Endothelial cell of umbilical vein (primary cell): Measurements from ENCODE around the gene ALK. TPM values are rescaled to one million over a fixed set of nuclear protein-coding genes. Genes with fewer than 3 reads are reported as not detected.

Experiments used
- BruUV-seq: library from RNA; stranded (reverse); fragments of 400-500 nt; replicated peaks from 2 replicates; lab custom pipeline; 2021; lab: Mats Ljungman, UMichigan
- CTCF ChIA-PET: fragments of 300-600, 350-600 bp; sonication (Branson Sonifier 250); formaldehyde crosslinking; loops from one replicate; lab custom pipeline; 2021; ENCODE audit warnings: antibody characterized with exemption, inconsistent platforms; lab: Charles Lee
- POLR2A ChIA-PET: fragments of 300-600, 350-600 bp; sonication (Branson Sonifier 250); formaldehyde crosslinking; loops from one replicate; lab custom pipeline; 2021; ENCODE audit warnings: antibody characterized with exemption, inconsistent platforms; lab: Charles Lee
- DNase-seq: peaks from one replicate; pipeline ENCODE4 v3.0.0-alpha.2; 2011; ENCODE audit warnings: low read depth, low spot score
- FAIRE-seq: peaks from 2 replicates; lab custom pipeline; 2011; peaks lifted over from hg19 to GRCh38; lab: Jason Lieb, UNC
- H2AFZ ChIP-seq: 2 replicates; pipeline ENCODE4 v1.6.0; 2012; ENCODE audit warnings: low read depth, low read length, control low read depth, inconsistent platforms
- H3K27ac ChIP-seq: 2 replicates; pipeline ENCODE4 v1.5.1; 2011; ENCODE audit warnings: low read depth, mild to moderate bottlenecking, control low read depth, low read length, moderate library complexity; ENCODE audit not compliant: insufficient read depth
- H3K27me3 ChIP-seq, 2 experiments: 2 replicates each; pipeline versions ENCODE4 v1.6.0 to v1.6.1; 2011; ENCODE audit warnings: low read length in 2 of 2, mixed read lengths in 1 of 2; ENCODE audit not compliant: control insufficient read depth in 2 of 2, insufficient read depth in 2 of 2
- H3K36me3 ChIP-seq, 2 experiments: 2 replicates in 1 of 2; 3 replicates in 1 of 2; pipeline ENCODE4 v1.5.1; 2011; ENCODE audit warnings: low read length in 2 of 2, mild to moderate bottlenecking in 1 of 2, moderate library complexity in 1 of 2; ENCODE audit not compliant: control insufficient read depth in 2 of 2, insufficient read depth in 2 of 2; ENCODE audit errors: extremely low read depth in 1 of 2
- H3K4me1 ChIP-seq: 3 replicates; pipeline ENCODE4 v1.5.1; 2011; ENCODE audit warnings: mild to moderate bottlenecking, low read length; ENCODE audit not compliant: control insufficient read depth, insufficient read depth; ENCODE audit errors: extremely low read depth
- H3K4me2 ChIP-seq: 2 replicates; pipeline ENCODE4 v1.6.1; 2011; ENCODE audit warnings: low read length, control low read depth, mixed read lengths; ENCODE audit not compliant: insufficient read depth
- H3K4me3 ChIP-seq, 3 experiments: fragments of 200-600 bp in 1 of 3; sonication (generic), shearing (Covaris generic) in 1 of 3; replicated peaks in 1 of 3; 2 replicates each; pipeline ENCODE4 v1.5.1; 2011 to 2016; ENCODE audit warnings: control low read depth in 3 of 3, low read length in 3 of 3, mild to moderate bottlenecking in 2 of 3, inconsistent platforms in 1 of 3, low read depth in 1 of 3, moderate library complexity in 1 of 3; ENCODE audit not compliant: insufficient read depth in 1 of 3
- H3K79me2 ChIP-seq: 2 replicates; pipeline ENCODE4 v1.6.0; 2012; ENCODE audit warnings: low read length, inconsistent platforms; ENCODE audit not compliant: control insufficient read depth, insufficient read depth
- H3K9ac ChIP-seq: replicated peaks from 2 replicates; pipeline ENCODE3; 2011; ENCODE audit warnings: low read length, control low read depth; ENCODE audit not compliant: insufficient read depth; ENCODE audit errors: extremely low read depth
- H3K9me1 ChIP-seq: replicated peaks from 3 replicates; pipeline ENCODE4 v1.6.0; 2011; ENCODE audit warnings: mild to moderate bottlenecking, low read length; ENCODE audit not compliant: control insufficient read depth, insufficient read depth; ENCODE audit errors: extremely low read depth
- H3K9me3 ChIP-seq: replicated peaks from 2 replicates; pipeline ENCODE4 v1.5.1; 2012; ENCODE audit warnings: low read length, inconsistent platforms; ENCODE audit not compliant: control insufficient read depth, insufficient read depth
- H4K20me1 ChIP-seq: replicated peaks from 2 replicates; pipeline ENCODE3; 2011; ENCODE audit warnings: mild to moderate bottlenecking, low read length; ENCODE audit not compliant: control insufficient read depth, insufficient read depth; ENCODE audit errors: extremely low read depth
- EZH2 ChIP-seq: IDR thresholded peaks from 2 replicates; pipeline ENCODE4 v1.6.1; 2012; ENCODE audit warnings: borderline replicate concordance, low read depth, mild to moderate bottlenecking, moderate library complexity, low read length, inconsistent platforms; ENCODE audit not compliant: severe bottlenecking
- FOS ChIP-seq: IDR thresholded peaks from 2 replicates; pipeline ENCODE4 v1.6.1; 2011; ENCODE audit warnings: mild to moderate bottlenecking, low read length, moderate library complexity, borderline replicate concordance; ENCODE audit not compliant: insufficient read depth
- GATA2 ChIP-seq: IDR thresholded peaks from 2 replicates; pipeline ENCODE4 v1.7.0; 2011; ENCODE audit warnings: low read depth, mild to moderate bottlenecking, moderate library complexity, mixed read lengths, low read length; ENCODE audit not compliant: insufficient read length, insufficient read depth
- JUN ChIP-seq: IDR thresholded peaks from 2 replicates; pipeline ENCODE4 v1.6.1; 2011; ENCODE audit warnings: borderline replicate concordance, low read depth; ENCODE audit not compliant: insufficient read length, insufficient read depth
- MAX ChIP-seq: IDR thresholded peaks from 2 replicates; pipeline ENCODE4 v1.6.1; 2011; ENCODE audit not compliant: insufficient read depth, insufficient read length
- POLR2A ChIP-seq: IDR thresholded peaks from 2 replicates; pipeline ENCODE4 v1.6.1; 2012; ENCODE audit warnings: low read depth, mild to moderate bottlenecking, control low read depth, low read length
- POLR2AphosphoS5 ChIP-seq: IDR thresholded peaks from 2 replicates; pipeline ENCODE4 v1.6.1; 2012; ENCODE audit warnings: low read depth, mild to moderate bottlenecking, control low read depth, low read length, moderate library complexity; ENCODE audit not compliant: insufficient read depth
- dilution Hi-C: fragments of 300-500 bp; cut with MboI; formaldehyde crosslinking; loops from one replicate; pipeline ENCODE4 v1.15.0; 2019; ENCODE audit warnings: low sequenced_read_pairs; ENCODE audit not compliant: extremely low pct_ligation_motif_present
- intact Hi-C: fragments of 100-400 bp; cut with micrococcal nuclease; formaldehyde crosslinking; loops from one replicate; pipeline ENCODE4 v1.10.0; 2022
- polyA plus RNA-seq, 4 experiments: library from polyadenylated mRNA; depleted of rRNA in 3 of 4; stranded (reverse) in 3 of 4; unstranded in 1 of 4; fragments of >200 nt; gene quantifications; 2 replicates each; pipeline versions ENCODE4 v1.2.1 to v1.2.3, GENCODE V29; 2011 to 2012; ENCODE audit warnings: missing spikeins in 1 of 4
- total RNA-seq: library from RNA; stranded (reverse); gene quantifications from 2 replicates; pipeline ENCODE4 v1.2.3, GENCODE V29; 2021
- TF ChIP-seq, protein P1 (sequence below), 2 donors: IDR thresholded peaks; 1 replicate in 1 of 2; 2 replicates in 1 of 2; pipeline ENCODE4 v1.5.1; 2011; ENCODE audit warnings: low read length in 2 of 2, mild to moderate bottlenecking in 2 of 2, moderate library complexity in 2 of 2, control low read depth in 1 of 2, inconsistent platforms in 1 of 2, low read depth in 1 of 2; ENCODE audit not compliant: insufficient read depth in 1 of 2; ENCODE audit errors: extremely low read depth in 1 of 2

ALK gene
- total and polyA plus RNA-seq, 2 donors (not counting 3 experiments of a cell fraction or from before 2014, with no cell fraction given), result not detected

DNA sequence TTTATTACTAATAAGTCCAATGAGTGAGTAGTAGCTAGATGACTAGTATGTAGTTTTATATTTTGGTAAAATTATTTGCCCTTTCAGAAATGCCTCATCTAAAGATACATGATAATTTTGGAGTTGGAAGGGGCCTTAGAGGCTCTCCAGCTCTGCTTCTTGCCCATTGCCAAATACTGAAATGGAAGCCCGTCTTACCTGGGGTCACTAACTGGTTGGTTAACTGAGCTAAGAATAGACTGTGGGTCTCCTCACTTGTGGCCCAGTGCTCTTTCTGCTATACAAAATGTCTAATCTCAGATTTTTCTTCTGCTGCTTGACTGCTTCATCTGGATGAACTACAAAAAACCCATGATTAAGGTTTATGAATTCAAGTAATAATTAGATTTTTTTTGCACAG is 739.1 kb downstream of the ALK start:
- intact Hi-C loops, result no loop called here
- DNase-seq (no peak), FAIRE-seq (no peak)
- Histone ChIP-seq H4K20me1 (no peaks in the 10 kb centered on the region), H3K4me3 (no peak overlapping the region), H3K27ac (no peak overlapping the region), H2AFZ (no peak overlapping the region), H3K4me1 (no peaks in the 10 kb centered on the region), H3K36me3 (peaks cover 0 to 6% of the 10 kb centered on the region in 2 experiments), H3K79me2 (no peaks in the 10 kb centered on the region), H3K9me1 (no peaks in the 10 kb centered on the region), H3K4me2 (no peak overlapping the region), H3K9me3 (no peaks in the 10 kb centered on the region), H3K27me3 (no peaks in the 10 kb centered on the region), H3K9ac (no peak overlapping the region)
- TF ChIP-seq MAX, result no peak
- TF ChIP-seq GATA2, result no peak
- TF ChIP-seq FOS, result no peak
- no peak for TF ChIP-seq POLR2A
- TF ChIP-seq JUN, result no peak
- TF ChIP-seq, protein P1, sequence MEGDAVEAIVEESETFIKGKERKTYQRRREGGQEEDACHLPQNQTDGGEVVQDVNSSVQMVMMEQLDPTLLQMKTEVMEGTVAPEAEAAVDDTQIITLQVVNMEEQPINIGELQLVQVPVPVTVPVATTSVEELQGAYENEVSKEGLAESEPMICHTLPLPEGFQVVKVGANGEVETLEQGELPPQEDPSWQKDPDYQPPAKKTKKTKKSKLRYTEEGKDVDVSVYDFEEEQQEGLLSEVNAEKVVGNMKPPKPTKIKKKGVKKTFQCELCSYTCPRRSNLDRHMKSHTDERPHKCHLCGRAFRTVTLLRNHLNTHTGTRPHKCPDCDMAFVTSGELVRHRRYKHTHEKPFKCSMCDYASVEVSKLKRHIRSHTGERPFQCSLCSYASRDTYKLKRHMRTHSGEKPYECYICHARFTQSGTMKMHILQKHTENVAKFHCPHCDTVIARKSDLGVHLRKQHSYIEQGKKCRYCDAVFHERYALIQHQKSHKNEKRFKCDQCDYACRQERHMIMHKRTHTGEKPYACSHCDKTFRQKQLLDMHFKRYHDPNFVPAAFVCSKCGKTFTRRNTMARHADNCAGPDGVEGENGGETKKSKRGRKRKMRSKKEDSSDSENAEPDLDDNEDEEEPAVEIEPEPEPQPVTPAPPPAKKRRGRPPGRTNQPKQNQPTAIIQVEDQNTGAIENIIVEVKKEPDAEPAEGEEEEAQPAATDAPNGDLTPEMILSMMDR (IDR thresholded peaks at IDR 0.05; ENCODE audit: extremely low read depth in 1 of 2, insufficient read depth in 1 of 2, low read depth in 1 of 2, low read length in 2 of 2), result no peak
- TF ChIP-seq POLR2AphosphoS5, result no peak
- TF ChIP-seq EZH2, result no peak
- ChIA-PET CTCF (interaction anchor here (1.2 to 1.5 kb wide), 3 partner anchors 20 to 224 kb away, joined by 4 to 5 read pairs (median 4); no protein-coding TSS in a partner anchor), POLR2A (no interaction called here)
- dilution Hi-C loops, result no loop called here
- no TSS peak for BruUV-seq
